ENCODE data around the gene CYB5D1.
"Not testable (repeated sequence)": the region's sequence is repeated elsewhere in the genome, so short reads cannot be mapped to it uniquely, and the experiment has no call there.

Gene CYB5D1, protein sequence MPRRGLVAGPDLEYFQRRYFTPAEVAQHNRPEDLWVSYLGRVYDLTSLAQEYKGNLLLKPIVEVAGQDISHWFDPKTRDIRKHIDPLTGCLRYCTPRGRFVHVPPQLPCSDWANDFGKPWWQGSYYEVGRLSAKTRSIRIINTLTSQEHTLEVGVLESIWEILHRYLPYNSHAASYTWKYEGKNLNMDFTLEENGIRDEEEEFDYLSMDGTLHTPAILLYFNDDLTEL

GRCh38 chr17:7857713-7858521, at the start of gene CYB5D1:
Gene CYB5D1, plus strand, starts transcription at chr17:7858003. Its CDS starts 132 bp downstream, at chr17:7858135.
- peak; percentile 92 for DNase-seq

GRCh38 chr17:7809086-7809790, 48.6 kb upstream of the CYB5D1 start:
- DNase-seq = no peak

DNA sequence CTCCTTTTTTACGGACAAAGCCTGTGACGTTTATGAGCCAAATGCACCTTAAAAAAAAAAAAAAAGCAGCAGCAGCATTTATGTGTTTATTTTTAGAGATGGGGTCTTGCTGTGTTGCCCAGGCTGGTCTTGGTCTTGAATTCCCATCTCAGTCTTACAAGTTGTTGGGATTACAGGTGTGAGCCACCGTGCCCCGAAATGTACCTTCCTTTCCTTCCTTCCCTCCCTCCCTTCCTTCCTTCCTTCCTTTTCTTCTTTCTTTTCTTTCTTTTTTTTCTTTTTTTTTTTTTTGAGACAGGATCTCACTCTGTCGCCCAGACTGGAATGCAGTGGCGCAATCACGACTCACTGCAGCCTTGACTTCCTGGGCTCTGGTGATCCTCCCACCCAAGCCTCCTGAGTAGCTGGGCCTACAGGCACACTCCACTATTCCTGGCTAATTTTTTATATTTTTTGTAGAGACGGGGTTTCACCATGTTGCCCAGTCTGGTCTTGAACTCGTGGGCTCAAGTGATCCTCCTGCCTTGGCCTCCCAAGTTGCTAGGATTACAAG, 47.9 kb upstream of the CYB5D1 start:
- DNase-seq = not testable (repeated sequence)

GRCh38 chr17:7811251-7811650, 46.6 kb upstream of the CYB5D1 start:
- DNase-seq = no peak

- no peak for DNase-seq
Observed at GRCh38 chr17:7814969-7815368, 42.8 kb upstream of the CYB5D1 start.

GRCh38 chr17:7816926-7817642, 40.7 kb upstream of the CYB5D1 start:
- DNase-seq = no peak

DNA sequence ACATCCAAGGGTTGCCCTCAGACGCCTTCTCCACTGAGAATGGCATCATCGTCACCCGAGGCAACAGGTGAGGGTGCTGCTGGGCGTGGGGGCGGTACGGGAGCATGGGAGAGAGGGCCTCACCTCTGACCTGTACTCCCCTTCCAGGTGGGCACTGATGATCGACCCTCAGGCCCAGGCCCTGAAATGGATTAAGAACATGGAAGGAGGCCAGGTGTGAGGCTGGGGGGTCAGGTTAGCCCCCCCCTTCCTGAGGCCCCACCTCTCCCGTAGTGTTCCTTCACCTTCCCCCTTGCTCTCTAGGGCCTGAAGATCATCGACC, 40.2 kb upstream of the CYB5D1 start:
- DNase-seq = no peak

DNA sequence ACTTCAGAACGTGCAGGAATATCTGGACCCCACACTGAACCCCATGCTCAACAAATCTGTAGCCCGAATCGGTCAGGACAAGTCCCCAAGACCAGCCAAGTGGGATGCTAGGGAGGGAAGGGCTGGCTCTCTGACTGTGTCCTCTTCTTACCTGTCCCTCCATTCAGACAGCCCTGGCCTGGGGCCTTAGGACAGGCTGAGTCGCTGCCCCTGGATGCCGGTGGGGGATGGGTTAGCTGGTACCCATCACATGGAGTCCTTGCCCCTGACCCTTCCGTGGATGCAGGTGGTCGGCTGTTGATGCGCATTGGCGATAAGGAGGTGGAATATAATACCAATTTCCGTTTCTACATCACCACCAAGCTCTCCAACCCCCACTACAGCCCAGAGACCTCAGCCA, 39.8 kb upstream of the CYB5D1 start:
- DNase-seq = no peak

- no peak for DNase-seq
Observed at GRCh38 chr17:7818746-7819645, 38.8 kb upstream of the CYB5D1 start.

DNA sequence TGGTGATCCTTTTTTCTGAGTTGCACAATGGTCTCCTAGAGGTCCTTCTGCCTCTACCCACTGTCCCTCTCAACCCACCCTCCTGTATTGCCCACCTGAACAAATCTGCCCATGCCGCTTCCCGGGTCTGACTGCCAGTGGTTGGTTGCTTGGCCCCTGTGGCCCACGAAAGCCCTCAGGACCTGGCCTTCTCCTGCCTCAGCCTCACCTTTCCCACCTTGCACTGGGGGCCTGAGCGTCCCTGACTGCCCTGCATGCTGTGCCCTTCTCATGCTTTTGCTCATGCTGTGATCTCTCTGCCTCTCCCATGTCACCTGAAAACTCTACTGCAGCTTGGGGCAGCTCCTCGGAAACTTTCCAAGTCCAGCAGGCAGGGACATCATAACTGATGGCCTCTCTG, 37.6 kb upstream of the CYB5D1 start:
- no peak for DNase-seq

DNA sequence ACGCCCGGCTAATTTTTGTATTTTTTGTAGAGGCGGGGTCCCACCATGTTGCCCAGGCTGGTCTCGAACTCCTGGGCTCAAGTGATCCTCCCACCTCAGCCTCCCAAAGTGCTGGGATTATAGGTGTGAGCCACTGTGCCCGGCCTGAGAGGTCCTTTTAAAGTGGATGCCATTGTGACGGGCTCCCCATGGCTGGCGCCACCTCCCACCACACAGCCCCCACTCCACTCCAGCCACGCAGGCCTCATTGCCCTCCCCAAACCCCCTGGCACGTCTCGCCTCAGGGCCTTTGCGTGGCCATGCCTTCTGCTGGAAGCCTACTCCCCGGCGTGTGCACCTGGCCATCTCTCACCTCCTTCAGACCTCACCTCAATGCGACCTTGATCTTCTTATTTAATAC, 35.7 kb upstream of the CYB5D1 start:
- DNase-seq = no peak

DNA sequence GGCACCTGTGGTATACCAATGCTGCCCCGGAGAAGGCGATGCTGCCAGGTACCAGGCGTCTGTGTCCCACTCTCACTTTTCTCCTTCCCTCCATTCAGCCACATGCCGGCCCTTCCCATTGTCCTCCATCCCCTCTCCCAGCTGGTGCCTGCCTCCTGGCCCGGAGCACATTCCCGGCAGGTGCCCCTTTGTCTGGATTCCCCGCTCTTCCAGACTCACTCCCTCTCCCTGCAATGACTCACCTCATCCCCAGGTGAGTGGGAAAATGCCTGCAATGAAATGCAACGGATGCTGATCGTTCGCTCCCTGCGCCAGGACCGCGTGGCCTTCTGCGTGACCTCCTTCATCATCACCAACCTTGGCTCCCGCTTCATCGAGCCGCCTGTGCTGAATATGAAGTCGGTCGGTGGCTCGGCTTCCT, 34.2 kb upstream of the CYB5D1 start:
- DNase-seq = no peak

DNA sequence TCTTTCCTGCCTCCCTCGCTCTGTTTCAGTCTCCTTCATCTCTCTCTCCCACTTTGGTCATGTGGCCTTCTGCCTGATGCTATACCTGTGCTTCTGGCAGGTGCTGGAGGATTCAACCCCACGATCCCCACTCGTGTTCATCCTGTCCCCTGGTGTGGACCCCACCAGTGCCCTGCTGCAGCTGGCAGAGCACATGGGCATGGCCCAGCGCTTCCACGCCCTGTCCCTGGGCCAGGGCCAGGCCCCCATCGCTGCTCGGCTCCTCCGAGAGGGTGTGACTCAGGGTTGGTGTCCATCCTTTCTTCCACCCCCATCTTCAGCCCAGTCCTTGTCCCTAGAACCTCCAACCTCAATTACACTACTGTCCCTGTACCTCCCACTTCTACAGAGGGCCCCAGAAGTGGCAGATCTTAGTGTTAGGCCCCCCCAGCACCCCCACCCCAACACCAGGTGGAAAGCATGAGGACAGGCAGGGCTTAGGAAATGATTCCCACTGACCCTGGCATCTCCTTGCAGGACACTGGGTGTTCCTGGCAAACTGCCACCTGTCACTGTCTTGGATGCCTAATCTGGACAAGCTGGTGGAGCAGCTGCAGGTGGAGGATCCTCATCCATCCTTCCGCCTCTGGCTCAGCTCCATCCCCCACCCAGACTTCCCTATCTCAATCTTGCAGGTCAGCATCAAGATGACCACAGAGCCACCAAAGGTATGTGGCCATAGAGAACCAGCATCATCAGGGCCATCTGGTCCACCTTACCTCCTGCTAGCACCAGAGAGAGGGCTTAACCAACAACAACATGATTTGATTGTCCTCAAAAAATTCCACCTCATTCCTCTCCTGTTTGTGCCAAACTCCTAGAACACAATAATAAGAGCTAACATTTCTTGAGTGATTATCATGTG, 33.5 kb upstream of the CYB5D1 start:
- DNase-seq = no peak

DNA sequence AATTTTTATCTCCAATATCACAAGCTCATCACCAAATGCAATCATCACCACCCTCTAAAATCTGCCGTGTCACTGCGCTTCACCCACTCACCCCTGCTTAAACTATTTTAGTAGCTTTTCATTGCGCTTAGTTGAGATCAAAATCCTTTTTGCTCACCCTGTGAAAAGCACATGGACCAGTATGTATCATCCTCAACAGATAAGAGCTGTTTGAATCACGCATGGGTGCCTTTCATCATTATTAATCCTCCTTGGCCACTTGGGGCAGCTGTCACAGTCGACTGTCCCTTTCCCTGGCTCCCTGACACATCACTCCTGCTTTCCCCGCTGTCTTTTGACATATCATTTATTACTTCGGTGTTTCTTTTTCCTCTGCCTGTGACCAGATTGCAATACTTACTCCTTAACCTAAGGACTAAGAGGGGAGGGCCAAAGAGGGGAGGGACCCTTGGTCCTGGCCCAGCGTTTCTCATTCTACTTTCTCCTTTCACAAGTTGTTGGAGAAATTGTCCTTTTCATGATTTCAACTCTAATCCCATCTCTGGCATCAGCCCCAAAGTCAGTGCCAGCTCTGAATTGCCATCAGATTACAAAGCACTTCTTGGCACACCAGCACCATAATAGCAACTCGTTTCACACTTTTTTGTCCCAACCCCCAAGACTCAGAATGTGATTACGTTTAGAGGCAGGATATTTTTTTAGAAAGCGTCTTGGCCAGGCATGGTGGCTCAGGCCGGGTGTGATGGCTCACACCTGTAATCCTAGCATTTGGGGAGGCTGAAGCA, 32.4 kb upstream of the CYB5D1 start:
- peak in 1 of 2 experiments; percentile 6 for DNase-seq

- DNase-seq = no peak
Observed at GRCh38 chr17:7830616-7831015, 27.2 kb upstream of the CYB5D1 start.

GRCh38 chr17:7831233-7831632, 26.6 kb upstream of the CYB5D1 start:
- no peak for DNase-seq

- DNase-seq = no peak
Observed at GRCh38 chr17:7832431-7832830, 25.4 kb upstream of the CYB5D1 start.

GRCh38 chr17:7833011-7833794, 24.6 kb upstream of the CYB5D1 start:
- DNase-seq = no peak
